Activated CD8-positive, alpha-beta memory T cell treated with anti-CD3 and anti-CD28 coated beads, Interleukin-2, amount 50 U/mL, for 1 hour (primary cell): Measurements from ENCODE around the gene CLPTM1L.
A peak's percentile ranks its signal among the peaks of the same experiment; 100 is the strongest.

Source experiments
- DNase-seq: peaks from one replicate; pipeline ENCODE4 v3.0.0-alpha.2; 2020; ENCODE audit errors: extremely low read depth

Gene CLPTM1L

GRCh38 chr5:1344975-1345838, at the start of gene CLPTM1L:
CLPTM1L (minus strand) TSS chr5:1345099; CDS start chr5:1344841, 258 bp downstream.
- DNase-seq = peak; percentile 65

- DNase-seq = no peak
Measured at GRCh38 chr5:1393571-1394501, 48.9 kb upstream of the CLPTM1L start.

GRCh38 chr5:1392801-1393565, 48.1 kb upstream of the CLPTM1L start:
- no peak for DNase-seq

GRCh38 chr5:1392261-1392660, 47.4 kb upstream of the CLPTM1L start:
- no peak for DNase-seq

GRCh38 chr5:1391691-1392090, 46.8 kb upstream of the CLPTM1L start:
- no peak for DNase-seq

- no peak for DNase-seq
Measured at GRCh38 chr5:1390861-1391600, 46.1 kb upstream of the CLPTM1L start.

- DNase-seq = no peak
Measured at GRCh38 chr5:1390333-1390732, 45.4 kb upstream of the CLPTM1L start.

GRCh38 chr5:1388383-1388967, 43.6 kb upstream of the CLPTM1L start:
- DNase-seq = no peak

- DNase-seq = no peak
Measured at GRCh38 chr5:1387876-1388275, 43.0 kb upstream of the CLPTM1L start.

- no peak for DNase-seq
Measured at GRCh38 chr5:1387059-1387755, 42.3 kb upstream of the CLPTM1L start.

GRCh38 chr5:1386274-1386717, 41.4 kb upstream of the CLPTM1L start:
- peak; percentile 45 for DNase-seq

- DNase-seq = peak; percentile 58
Measured at GRCh38 chr5:1385395-1386273, 40.7 kb upstream of the CLPTM1L start.

GRCh38 chr5:1384521-1384920, 39.6 kb upstream of the CLPTM1L start:
- DNase-seq = no peak

- DNase-seq = no peak
Measured at GRCh38 chr5:1383886-1384401, 39.0 kb upstream of the CLPTM1L start.

- no peak for DNase-seq
Measured at GRCh38 chr5:1383344-1383743, 38.4 kb upstream of the CLPTM1L start.

- DNase-seq = no peak
Measured at GRCh38 chr5:1382248-1382700, 37.4 kb upstream of the CLPTM1L start.

- no peak for DNase-seq
Measured at GRCh38 chr5:1381370-1382247, 36.7 kb upstream of the CLPTM1L start.

- DNase-seq = no peak
Measured at GRCh38 chr5:1380910-1381309, 36.0 kb upstream of the CLPTM1L start.
